K562 (cell line): ENCODE data around the gene SLC25A40. TPM values are rescaled to one million over a fixed set of nuclear protein-coding genes. Genes with fewer than 3 reads are reported as not detected.

Experiments
- PHF8 ChIP-seq: fragments of 200-600 bp; sonication (generic); IDR thresholded peaks from 2 replicates; pipeline ENCODE4 v1.6.1; 2012; ENCODE audit warnings: mixed run types, mild to moderate bottlenecking, inconsistent platforms, low read length, moderate library complexity, borderline replicate concordance
- ZNF174 ChIP-seq: fragments of 250-450 bp; sonication (Bioruptor Pico); IDR thresholded peaks from 2 replicates; pipeline ENCODE4 v1.4.0; 2020; ENCODE audit warnings: mild to moderate bottlenecking
- polyA plus RNA-seq, 8 experiments: library from polyadenylated mRNA; depleted of rRNA in 4 of 8; stranded (reverse) in 5 of 8; unstranded in 3 of 8; fragments of >200 nt; fragmentation: Nextera tagmentation in 2 of 8; fragmentation: Illumina TruSeq in 1 of 8; extraction: Ambion mirVana in 2 of 8; extraction: Trizol in 1 of 8; gene quantifications; 2 replicates each; pipeline versions ENCODE4 v1.2.1 to v1.2.3, GENCODE V29; 2011 to 2014; ENCODE audit warnings: inconsistent platforms in 1 of 8, missing spikeins in 1 of 8
- total RNA-seq, 7 experiments: library from RNA; depleted of rRNA in 6 of 7; stranded (reverse); fragments of >200 nt in 6 of 7; fragmentation: Illumina TruSeq in 2 of 7; extraction: Trizol in 2 of 7; gene quantifications; 2 replicates each; pipeline versions ENCODE4 v1.2.1 to v1.2.3, GENCODE V29; 2011 to 2021; ENCODE audit warnings: low replicate concordance in 1 of 7
- TF ChIP-seq, protein P1 (sequence below), 2 experiments: fragments of 450-650 bp; IDR thresholded peaks; 2 replicates each; pipeline ENCODE4 v1.6.1; 2016; ENCODE audit warnings: mild to moderate bottlenecking in 2 of 2, borderline replicate concordance in 1 of 2, low read depth in 1 of 2, moderate library complexity in 1 of 2

SLC25A40 gene
- total and polyA plus RNA-seq, 9 of the 15 experiments (the other 6 are each of a cell fraction or from before 2014, with no cell fraction given) = 6.7 to 44.0 (median 26.5) TPM

DNA sequence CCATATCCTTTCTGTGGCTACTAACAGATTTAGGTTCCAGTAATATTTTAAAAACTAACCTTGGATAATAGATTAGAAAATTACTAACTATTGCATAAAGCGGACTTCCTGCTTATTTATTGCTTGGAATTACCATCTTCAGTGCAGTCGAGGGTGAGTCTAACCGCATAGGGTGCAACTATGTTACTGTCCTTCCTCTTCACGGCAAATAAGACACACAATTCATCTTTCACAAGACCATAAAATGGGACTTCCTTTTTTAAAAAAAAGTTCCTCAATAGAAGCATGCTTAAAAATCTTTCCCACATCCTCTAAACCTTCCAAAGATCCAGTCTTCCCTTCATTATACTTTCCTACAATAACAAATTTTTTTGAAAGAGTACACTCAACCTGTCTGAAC, 2.1 kb downstream of the SLC25A40 start (continued):
- TF ChIP-seq, protein P1, sequence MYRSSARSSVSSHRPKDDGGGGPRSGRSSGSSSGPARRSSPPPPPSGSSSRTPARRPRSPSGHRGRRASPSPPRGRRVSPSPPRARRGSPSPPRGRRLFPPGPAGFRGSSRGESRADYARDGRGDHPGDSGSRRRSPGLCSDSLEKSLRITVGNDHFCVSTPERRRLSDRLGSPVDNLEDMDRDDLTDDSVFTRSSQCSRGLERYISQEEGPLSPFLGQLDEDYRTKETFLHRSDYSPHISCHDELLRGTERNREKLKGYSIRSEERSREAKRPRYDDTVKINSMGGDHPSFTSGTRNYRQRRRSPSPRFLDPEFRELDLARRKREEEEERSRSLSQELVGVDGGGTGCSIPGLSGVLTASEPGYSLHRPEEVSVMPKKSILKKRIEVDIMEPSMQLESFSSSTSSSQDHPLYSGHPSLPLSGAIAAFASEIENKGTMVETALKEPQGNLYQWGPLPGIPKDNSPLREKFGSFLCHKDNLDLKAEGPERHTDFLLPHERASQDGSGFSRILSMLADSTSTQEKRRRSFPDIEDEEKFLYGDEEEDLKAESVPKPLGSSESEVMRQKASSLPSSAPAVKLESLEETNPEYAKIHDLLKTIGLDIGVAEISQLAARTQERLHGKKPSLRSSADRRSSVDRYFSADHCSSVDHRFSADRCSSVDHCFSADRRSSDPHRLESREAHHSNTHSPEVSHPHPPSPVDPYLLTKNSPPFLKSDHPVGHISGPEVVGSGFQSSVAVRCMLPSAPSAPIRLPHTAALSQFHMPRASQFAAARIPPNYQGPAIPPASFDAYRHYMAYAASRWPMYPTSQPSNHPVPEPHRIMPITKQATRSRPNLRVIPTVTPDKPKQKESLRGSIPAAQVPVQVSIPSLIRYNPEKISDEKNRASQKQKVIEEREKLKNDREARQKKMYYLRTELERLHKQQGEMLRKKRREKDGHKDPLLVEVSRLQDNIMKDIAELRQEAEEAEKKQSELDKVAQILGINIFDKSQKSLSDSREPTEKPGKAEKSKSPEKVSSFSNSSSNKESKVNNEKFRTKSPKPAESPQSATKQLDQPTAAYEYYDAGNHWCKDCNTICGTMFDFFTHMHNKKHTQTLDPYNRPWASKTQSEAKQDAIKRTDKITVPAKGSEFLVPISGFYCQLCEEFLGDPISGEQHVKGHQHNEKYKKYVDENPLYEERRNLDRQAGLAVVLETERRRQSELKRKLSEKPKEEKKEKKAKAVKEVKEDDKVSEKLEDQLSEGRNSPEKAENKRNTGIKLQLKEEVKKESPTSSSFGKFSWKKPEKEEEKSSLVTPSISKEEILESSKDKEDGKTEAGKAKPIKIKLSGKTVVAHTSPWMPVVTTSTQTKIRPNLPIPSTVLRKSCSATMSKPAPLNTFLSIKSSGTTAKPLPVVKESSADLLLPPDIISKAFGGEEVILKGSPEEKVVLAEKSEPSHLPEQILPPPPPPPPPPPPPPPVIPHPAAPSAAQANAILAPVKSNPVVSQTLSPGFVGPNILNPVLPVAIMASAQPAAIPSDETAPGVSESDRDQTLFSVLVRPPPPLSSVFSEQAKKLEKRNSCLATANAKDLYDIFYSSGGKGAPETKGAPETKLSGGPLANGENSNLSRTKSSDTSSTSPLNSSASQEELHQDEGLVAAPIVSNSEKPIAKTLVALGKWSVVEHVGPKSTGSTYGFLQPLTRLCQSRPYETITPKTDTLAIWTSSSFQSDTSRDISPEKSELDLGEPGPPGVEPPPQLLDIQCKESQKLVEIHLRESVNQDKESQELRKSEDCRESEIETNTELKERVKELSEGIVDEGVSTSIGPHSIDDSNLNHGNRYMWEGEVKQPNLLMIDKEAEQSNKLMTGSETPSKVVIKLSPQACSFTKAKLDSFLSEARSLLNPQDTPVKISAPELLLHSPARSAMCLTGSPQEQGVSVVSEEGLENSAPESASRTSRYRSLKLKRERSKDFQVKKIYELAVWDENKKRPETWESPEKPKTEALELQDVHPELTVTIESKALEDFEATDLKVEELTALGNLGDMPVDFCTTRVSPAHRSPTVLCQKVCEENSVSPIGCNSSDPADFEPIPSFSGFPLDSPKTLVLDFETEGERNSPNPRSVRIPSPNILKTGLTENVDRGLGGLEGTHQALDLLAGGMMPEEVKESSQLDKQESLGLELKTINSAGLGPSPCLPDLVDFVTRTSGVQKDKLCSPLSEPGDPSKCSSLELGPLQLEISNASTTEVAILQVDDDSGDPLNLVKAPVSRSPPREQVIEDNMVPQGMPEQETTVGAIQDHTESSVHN (IDR thresholded peaks at IDR 0.05; ENCODE audit: borderline replicate concordance in 1 of 2, low read depth in 1 of 2) = no peak
- TF ChIP-seq PHF8 (no peak), ZNF174 (CRISPR knock-in tag) (no peak)
